Measurements from ENCODE around the gene ZNF790.

Gene ZNF790

GRCh38 chr19:36772311-36773222 lies 65.6 kb downstream of the ZNF790 start, which contains the start of gene ZNF850:
TSS of gene ZNF850 (minus strand) at chr19:36772807. CDS start at chr19:36762606, 10,201 bp downstream.
- DNase-seq (ENCODE audit: low read depth in 1 of 2, low spot score in 1 of 2), result peak; percentile 85

GRCh38 chr19:36771261-36772231 lies 66.6 kb downstream of the ZNF790 start:
- DNase-seq (ENCODE audit: low read depth in 1 of 2, low spot score in 1 of 2), result no peak

Measured in activated T-helper 1 cell treated with anti-CD3 and anti-CD28 coated beads, Interleukin-2, amount 50 U/mL, for 16 hours (primary cell).